ENCODE results near the gene USP32. TPM values are rescaled to one million over a fixed set of nuclear protein-coding genes. Genes with fewer than 3 reads are reported as not detected.
"Not testable (repeated sequence)": the region's sequence is repeated elsewhere in the genome, so short reads cannot be mapped to it uniquely, and the experiment has no call there.

The USP32 gene
- total RNA-seq, 2 experiments from 2014 or later = 32.3 to 33.1 TPM

GRCh38 chr17:60422162-60422665 lies 30.3 kb upstream of the USP32 start, which contains the start of gene CHCT1:
Gene CHCT1, plus strand, starts transcription at chr17:60422489. Its CDS starts 104 bp downstream, at chr17:60422593.
- ChIA-PET POLR2A (no interaction called here), CTCF (interaction anchor here (0.6 to 0.9 kb wide), 5 partner anchors 21 to 282 kb away, joined by 3 to 4 read pairs (median 3); no protein-coding TSS in a partner anchor)
- DNase-seq = no peak
- Mint-ChIP-seq H3K27me3 (no peaks in the 10 kb centered on the region), H3K9me3 (ENCODE audit: low read depth) (no peaks in the 10 kb centered on the region), H3K27ac (peak within 1 kb of the TSS; percentile 72), H3K4me1 (peaks cover 9% of the 10 kb centered on the region), H3K4me3 (peak within 1 kb of the TSS; percentile 61), H3K36me3 (ENCODE audit: low read depth) (no peaks in the 10 kb centered on the region)
- ATAC-seq = no peak
- intact Hi-C loops (cut with DNase I, micrococcal nuclease) = loop anchor here in 1 of 2 experiments (5.0 kb wide), 1 partner anchor 280 kb away; no protein-coding TSS in a partner anchor

GRCh38 chr17:60421273-60422161 lies 29.6 kb upstream of the USP32 start:
- Mint-ChIP-seq H3K4me1 (peaks cover 9% of the 10 kb centered on the region), H3K36me3 (ENCODE audit: low read depth) (no peaks in the 10 kb centered on the region), H3K27ac (peak overlapping the region; percentile 72), H3K4me3 (peak overlapping the region; percentile 61), H3K9me3 (ENCODE audit: low read depth) (no peaks in the 10 kb centered on the region), H3K27me3 (no peaks in the 10 kb centered on the region)
- intact Hi-C loops (cut with DNase I, micrococcal nuclease) = loop anchor here (1.0 to 5.0 kb wide), 8 partner anchors 15 to 279 kb away; partner anchors contain the start of genes APPBP2 (in 1 of the 2), BCAS3 (in 1 of the 2), PPM1D (in 1 of the 2) and USP32 (in 1 of the 2)
- peak; percentile 99 for ATAC-seq
- peak; percentile 89 for DNase-seq
- POLR2A ChIA-PET = interaction anchor here (0.7 to 1.0 kb wide), 2 partner anchors 30 to 973 kb away, joined by 3 to 5 read pairs; partner anchors contain the start of gene USP32
- CTCF ChIA-PET = interaction anchor here (0.5 to 1.8 kb wide), 13 partner anchors 10 to 281 kb away, joined by 3 to 16 read pairs (median 3); partner anchors contain the start of gene USP32

- H3K36me3 Mint-ChIP-seq (ENCODE audit: low read depth); DNase-seq; H3K9me3 Mint-ChIP-seq (ENCODE audit: low read depth); H3K4me1 Mint-ChIP-seq; H3K4me3 Mint-ChIP-seq; ATAC-seq; POLR2A ChIA-PET; H3K27ac Mint-ChIP-seq; H3K27me3 Mint-ChIP-seq: not testable (repeated sequence)
- intact Hi-C loops (cut with DNase I, micrococcal nuclease) = loop anchor here in 1 of 2 experiments (5.0 kb wide), 1 partner anchor 278 kb away; no protein-coding TSS in a partner anchor
- CTCF ChIA-PET = interaction anchor here (0.6 to 1.8 kb wide), 2 partner anchors 15 to 176 kb away, joined by 4 to 16 read pairs; no protein-coding TSS in a partner anchor
These were observed 27.9 kb upstream of the USP32 start for GRCh38 chr17:60419875-60420274.

GRCh38 chr17:60419003-60419402 lies 27.1 kb upstream of the USP32 start:
- ATAC-seq; H3K4me1 Mint-ChIP-seq; DNase-seq; H3K27me3 Mint-ChIP-seq; H3K27ac Mint-ChIP-seq; POLR2A ChIA-PET; H3K9me3 Mint-ChIP-seq (ENCODE audit: low read depth); intact Hi-C loops (cut with DNase I, micrococcal nuclease); H3K4me3 Mint-ChIP-seq; H3K36me3 Mint-ChIP-seq (ENCODE audit: low read depth): not testable (repeated sequence)
- CTCF ChIA-PET = interaction anchor here (0.7 kb wide), 1 partner anchor 334 kb away, joined by 4 read pairs; no protein-coding TSS in a partner anchor

- H3K4me1 Mint-ChIP-seq = peaks cover 6% of the 10 kb centered on the region
- H3K36me3 Mint-ChIP-seq (ENCODE audit: low read depth) = no peaks in the 10 kb centered on the region
- intact Hi-C loops (cut with DNase I, micrococcal nuclease) = no loop called here
- ChIA-PET CTCF (no interaction called here), POLR2A (no interaction called here)
- ATAC-seq (no peak), DNase-seq (no peak)
- no peak overlapping the region for H3K4me3 Mint-ChIP-seq
- no peaks in the 10 kb centered on the region for H3K27me3 Mint-ChIP-seq
- H3K27ac Mint-ChIP-seq = no peak overlapping the region
- H3K9me3 Mint-ChIP-seq (ENCODE audit: low read depth) = no peaks in the 10 kb centered on the region
These were observed 24.5 kb upstream of the USP32 start for GRCh38 chr17:60416368-60416925.

GRCh38 chr17:60415146-60415545 lies 23.2 kb upstream of the USP32 start:
- Mint-ChIP-seq H3K4me3 (no peak overlapping the region), H3K9me3 (ENCODE audit: low read depth) (no peaks in the 10 kb centered on the region), H3K4me1 (no peaks in the 10 kb centered on the region), H3K27me3 (no peaks in the 10 kb centered on the region), H3K27ac (no peak overlapping the region), H3K36me3 (ENCODE audit: low read depth) (no peaks in the 10 kb centered on the region)
- POLR2A ChIA-PET = no interaction called here
- CTCF ChIA-PET = interaction anchor here (0.6 to 1.2 kb wide), 3 partner anchors 9 to 375 kb away, joined by 3 to 5 read pairs (median 3); no protein-coding TSS in a partner anchor
- intact Hi-C loops (cut with DNase I, micrococcal nuclease) = no loop called here
- no peak for ATAC-seq
- DNase-seq = no peak

GRCh38 chr17:60412701-60413100 lies 20.8 kb upstream of the USP32 start:
- H3K27me3 Mint-ChIP-seq = no peaks in the 10 kb centered on the region
- H3K4me1 Mint-ChIP-seq = no peaks in the 10 kb centered on the region
- no peak for DNase-seq
- no peak for ATAC-seq
- CTCF ChIA-PET = no interaction called here
- intact Hi-C loops (cut with DNase I, micrococcal nuclease) = no loop called here
- no peak overlapping the region for H3K4me3 Mint-ChIP-seq
- H3K36me3 Mint-ChIP-seq (ENCODE audit: low read depth) = no peaks in the 10 kb centered on the region
- POLR2A ChIA-PET = interaction anchor here (0.6 kb wide), 1 partner anchor 81 kb away, joined by 4 read pairs; no protein-coding TSS in a partner anchor
- no peak overlapping the region for H3K27ac Mint-ChIP-seq
- H3K9me3 Mint-ChIP-seq (ENCODE audit: low read depth) = no peaks in the 10 kb centered on the region

GRCh38 chr17:60410001-60410400 lies 18.1 kb upstream of the USP32 start:
- H3K27ac Mint-ChIP-seq = no peak overlapping the region
- peaks cover 2% of the 10 kb centered on the region for H3K27me3 Mint-ChIP-seq
- intact Hi-C loops (cut with DNase I, micrococcal nuclease) = no loop called here
- ChIA-PET CTCF (no interaction called here), POLR2A (no interaction called here)
- no peak overlapping the region for H3K4me3 Mint-ChIP-seq
- DNase-seq (no peak), ATAC-seq (no peak)
- no peaks in the 10 kb centered on the region for H3K36me3 Mint-ChIP-seq (ENCODE audit: low read depth)
- no peaks in the 10 kb centered on the region for H3K9me3 Mint-ChIP-seq (ENCODE audit: low read depth)
- no peaks in the 10 kb centered on the region for H3K4me1 Mint-ChIP-seq

GRCh38 chr17:60406887-60407286 lies 15.0 kb upstream of the USP32 start:
- H3K27ac Mint-ChIP-seq = no peak overlapping the region
- H3K4me1 Mint-ChIP-seq = no peaks in the 10 kb centered on the region
- intact Hi-C loops (cut with DNase I, micrococcal nuclease) = no loop called here
- H3K4me3 Mint-ChIP-seq = no peak overlapping the region
- H3K27me3 Mint-ChIP-seq = peaks cover 2% of the 10 kb centered on the region
- ChIA-PET POLR2A (interaction anchor here (0.6 kb wide), 1 partner anchor 34 kb away, joined by 3 read pairs; no protein-coding TSS in a partner anchor), CTCF (interaction anchor here (1.0 to 3.9 kb wide), 2 partner anchors 8 to 14 kb away, joined by 3 to 16 read pairs; no protein-coding TSS in a partner anchor)
- no peak for ATAC-seq
- H3K36me3 Mint-ChIP-seq (ENCODE audit: low read depth) = no peaks in the 10 kb centered on the region
- DNase-seq = no peak
- no peaks in the 10 kb centered on the region for H3K9me3 Mint-ChIP-seq (ENCODE audit: low read depth)

- H3K27ac Mint-ChIP-seq = no peak overlapping the region
- no peaks in the 10 kb centered on the region for H3K36me3 Mint-ChIP-seq (ENCODE audit: low read depth)
- ChIA-PET CTCF (interaction anchor here (0.6 to 3.9 kb wide), 4 partner anchors 17 to 589 kb away, joined by 3 to 16 read pairs (median 3); no protein-coding TSS in a partner anchor), POLR2A (no interaction called here)
- peaks cover 2% of the 10 kb centered on the region for H3K27me3 Mint-ChIP-seq
- intact Hi-C loops (cut with DNase I, micrococcal nuclease) = no loop called here
- H3K9me3 Mint-ChIP-seq (ENCODE audit: low read depth) = no peaks in the 10 kb centered on the region
- DNase-seq (no peak), ATAC-seq (no peak)
- no peak overlapping the region for H3K4me3 Mint-ChIP-seq
- H3K4me1 Mint-ChIP-seq = no peaks in the 10 kb centered on the region
These were observed 12.0 kb upstream of the USP32 start for GRCh38 chr17:60403962-60404361.

- no peak for DNase-seq
- peaks cover 2% of the 10 kb centered on the region for H3K27me3 Mint-ChIP-seq
- peaks cover under 1% of the 10 kb centered on the region for H3K4me1 Mint-ChIP-seq
- POLR2A ChIA-PET = no interaction called here
- CTCF ChIA-PET = interaction anchor here (0.6 to 3.9 kb wide), 3 partner anchors 17 to 130 kb away, joined by 3 to 16 read pairs (median 5); no protein-coding TSS in a partner anchor
- ATAC-seq = no peak
- no peak overlapping the region for H3K27ac Mint-ChIP-seq
- no peaks in the 10 kb centered on the region for H3K9me3 Mint-ChIP-seq (ENCODE audit: low read depth)
- no peaks in the 10 kb centered on the region for H3K36me3 Mint-ChIP-seq (ENCODE audit: low read depth)
- intact Hi-C loops (cut with DNase I, micrococcal nuclease) = no loop called here
- H3K4me3 Mint-ChIP-seq = no peak overlapping the region
These were observed 11.5 kb upstream of the USP32 start for GRCh38 chr17:60403523-60403810.

All from activated CD4-positive, alpha-beta T cell treated with anti-CD3 and anti-CD28 coated beads for 36 hours (primary cell).